H9 (cell line): Measurements from ENCODE around the gene FAM209A. TPM values are rescaled to one million over a fixed set of nuclear protein-coding genes. Genes with fewer than 3 reads are reported as not detected.

Source experiments
- DNase-seq: peaks from one replicate; pipeline ENCODE4 v3.0.0-alpha.2; 2017
- H2AFZ ChIP-seq: one replicate; pipeline ENCODE4 v1.6.1; 2013; ENCODE audit warnings: mild to moderate bottlenecking, low read length, control low read depth, moderate library complexity
- H2AK5ac ChIP-seq: 2 replicates; pipeline ENCODE4 v1.6.1; 2013; ENCODE audit warnings: low read length, control low read depth, mixed read lengths; ENCODE audit not compliant: insufficient read length
- H2BK120ac ChIP-seq: one replicate; pipeline ENCODE4 v1.6.1; 2013; ENCODE audit warnings: low read depth, mild to moderate bottlenecking, low read length, control low read depth, inconsistent platforms; ENCODE audit not compliant: poor library complexity, severe bottlenecking
- H2BK12ac ChIP-seq: 2 replicates; pipeline ENCODE4 v1.6.1; 2013; ENCODE audit warnings: low read length, control low read depth, mixed read lengths, low read depth; ENCODE audit not compliant: insufficient read length
- H2BK15ac ChIP-seq: 2 replicates; pipeline ENCODE4 v1.6.1; 2013; ENCODE audit warnings: low read depth, low read length, control low read depth
- H2BK20ac ChIP-seq: one replicate; pipeline ENCODE4 v1.6.1; 2013; ENCODE audit warnings: low read depth, mild to moderate bottlenecking, low read length, control low read depth, inconsistent platforms; ENCODE audit not compliant: poor library complexity, severe bottlenecking
- H2BK5ac ChIP-seq: 2 replicates; pipeline ENCODE4 v1.6.1; 2013; ENCODE audit warnings: low read length, control low read depth, mixed read lengths; ENCODE audit not compliant: insufficient read length
- H3K14ac ChIP-seq: 2 replicates; pipeline ENCODE4 v1.6.1; 2013; ENCODE audit warnings: low read length, control low read depth; ENCODE audit not compliant: insufficient read depth
- H3K18ac ChIP-seq: 2 replicates; pipeline ENCODE4 v1.6.1; 2013; ENCODE audit warnings: low read depth, mild to moderate bottlenecking, mixed read lengths, low read length, control low read depth; ENCODE audit not compliant: insufficient read length
- H3K23ac ChIP-seq: 2 replicates; pipeline ENCODE4 v1.6.1; 2013; ENCODE audit warnings: low read length, control low read depth, mixed read lengths, low read depth; ENCODE audit not compliant: insufficient read length
- H3K23me2 ChIP-seq: 2 replicates; pipeline ENCODE4 v1.6.1; 2013; ENCODE audit warnings: low read depth, mild to moderate bottlenecking, mixed read lengths, low read length, control low read depth; ENCODE audit not compliant: insufficient read length, poor library complexity, severe bottlenecking
- H3K27ac ChIP-seq: 2 replicates; pipeline ENCODE4 v1.5.1; 2013; ENCODE audit warnings: low read length, control low read depth, mixed read lengths, low read depth; ENCODE audit not compliant: insufficient read length
- H3K27me3 ChIP-seq: 2 replicates; pipeline ENCODE4 v1.6.1; 2013; ENCODE audit warnings: low read length, control low read depth, inconsistent platforms; ENCODE audit not compliant: insufficient read depth
- H3K4ac ChIP-seq: 2 replicates; pipeline ENCODE4 v1.6.1; 2013; ENCODE audit warnings: low read depth, mild to moderate bottlenecking, control low read depth, inconsistent platforms, low read length, moderate library complexity
- H3K4me1 ChIP-seq: 2 replicates; pipeline ENCODE4 v1.6.1; 2013; ENCODE audit warnings: low read length, control low read depth, inconsistent platforms; ENCODE audit not compliant: insufficient read depth
- H3K4me2 ChIP-seq: 2 replicates; pipeline ENCODE4 v1.6.1; 2013; ENCODE audit warnings: low read length, control low read depth, mixed read lengths; ENCODE audit not compliant: insufficient read length, insufficient read depth
- H3K56ac ChIP-seq: 2 replicates; pipeline ENCODE4 v1.6.1; 2013; ENCODE audit warnings: low read depth, mild to moderate bottlenecking, mixed read lengths, low read length, control low read depth; ENCODE audit not compliant: insufficient read length
- H3K79me1 ChIP-seq: 2 replicates; pipeline ENCODE4 v1.6.1; 2013; ENCODE audit warnings: low read depth, mild to moderate bottlenecking, moderate library complexity, low read length, control low read depth, inconsistent platforms; ENCODE audit not compliant: insufficient read depth, poor library complexity, severe bottlenecking
- H3K79me2 ChIP-seq: 2 replicates; pipeline ENCODE4 v1.6.1; 2013; ENCODE audit warnings: low read length, control low read depth, inconsistent platforms; ENCODE audit not compliant: insufficient read depth
- H3K9ac ChIP-seq: 2 replicates; pipeline ENCODE4 v1.6.1; 2013; ENCODE audit warnings: low read length, control low read depth, mixed read lengths; ENCODE audit not compliant: insufficient read length; ENCODE audit errors: extremely low read depth
- H3K9me3 ChIP-seq: one replicate; pipeline ENCODE4 v1.6.1; 2013; ENCODE audit warnings: low read depth, low read length, inconsistent platforms; ENCODE audit not compliant: control insufficient read depth
- H3T11ph ChIP-seq: one replicate; pipeline ENCODE4 v1.6.1; 2013; ENCODE audit warnings: mild to moderate bottlenecking, low read length, control low read depth, inconsistent platforms
- H4K20me1 ChIP-seq: one replicate; pipeline ENCODE4 v1.6.1; 2013; ENCODE audit not compliant: control insufficient read depth, insufficient read length, insufficient read depth
- H4K5ac ChIP-seq: 2 replicates; pipeline ENCODE4 v1.6.1; 2013; ENCODE audit warnings: low read depth, mild to moderate bottlenecking, mixed read lengths, low read length, control low read depth; ENCODE audit not compliant: insufficient read length
- H4K8ac ChIP-seq: replicated peaks from 2 replicates; pipeline ENCODE4 v1.6.1; 2013; ENCODE audit warnings: low read length, control low read depth, mixed read lengths, low read depth; ENCODE audit not compliant: insufficient read length
- H4K91ac ChIP-seq: 2 replicates; pipeline ENCODE4 v1.6.1; 2013; ENCODE audit warnings: low read depth, mild to moderate bottlenecking, moderate library complexity, mixed read lengths, low read length, control low read depth; ENCODE audit not compliant: insufficient read length
- H3K27ac Mint-ChIP-seq, 3 experiments: 2 replicates in 2 of 3; 3 replicates in 1 of 3; pipeline ENCODE4 v1.8.0; 2020 to 2021; ENCODE audit warnings: mixed read lengths in 3 of 3, mild to moderate bottlenecking in 1 of 3, moderate library complexity in 1 of 3
- H3K27me3 Mint-ChIP-seq: 2 replicates; pipeline ENCODE4 v1.8.0; 2021; ENCODE audit warnings: low read depth, mild to moderate bottlenecking, moderate library complexity, mixed read lengths
- H3K36me3 Mint-ChIP-seq, 3 experiments: 2 replicates in 2 of 3; 3 replicates in 1 of 3; pipeline ENCODE4 v1.8.0; 2020 to 2021; ENCODE audit warnings: low read depth in 3 of 3, mixed read lengths in 3 of 3; ENCODE audit not compliant: insufficient read depth in 1 of 3
- H3K4me1 Mint-ChIP-seq, 2 experiments: 2 replicates each; pipeline ENCODE4 v1.8.0; 2020; ENCODE audit warnings: mixed read lengths in 2 of 2
- H3K4me3 Mint-ChIP-seq, 2 experiments: 2 replicates in 1 of 2; 3 replicates in 1 of 2; pipeline ENCODE4 v1.8.0; 2020 to 2021; ENCODE audit warnings: mild to moderate bottlenecking in 2 of 2, mixed read lengths in 2 of 2, moderate library complexity in 1 of 2
- H3K9me3 Mint-ChIP-seq, 2 experiments: 2 replicates in 1 of 2; 3 replicates in 1 of 2; pipeline ENCODE4 v1.8.0; 2020; ENCODE audit warnings: mild to moderate bottlenecking in 2 of 2, mixed read lengths in 2 of 2, moderate library complexity in 1 of 2
- CTCF ChIP-seq: fragments of 200-600 bp; sonication (generic); conservative IDR thresholded peaks from 3 replicates; pipeline ENCODE4 v1.8.0; 2021; ENCODE audit warnings: antibody characterized with exemption, mild to moderate bottlenecking
- WGBS: extraction: QIAGEN DNeasy Blood & Tissue Kit; methylation state at CpG from one replicate; pipeline ENCODE4 v1.1.7; 2013; ENCODE audit warnings: missing lambda C conversion rate, low lambda C conversion rate, mixed read lengths; ENCODE audit not compliant: insufficient read length; ENCODE audit errors: extremely low coverage; 5-methylcytosine and 5-hydroxymethylcytosine counted together
- total RNA-seq: library from RNA; stranded (reverse); gene quantifications from 2 replicates; pipeline ENCODE4 v1.2.1, GENCODE V29; 2021

The FAM209A gene
- total RNA-seq, 1 experiment from 2014 or later = not detected

- no peaks in the 10 kb centered on the region for H3K23me2 ChIP-seq
- no peak overlapping the region for H4K91ac ChIP-seq
- H3K4me1 ChIP-seq = no peaks in the 10 kb centered on the region
- no peaks in the 10 kb centered on the region for H3K4me1 Mint-ChIP-seq
- no peak overlapping the region for H3K4me2 ChIP-seq
- H3K4ac ChIP-seq = no peak overlapping the region
- no peak overlapping the region for H3K18ac ChIP-seq
- no peak overlapping the region for H3K4me3 Mint-ChIP-seq
- H3K27ac ChIP-seq = no peak overlapping the region
- H3K14ac ChIP-seq = no peak overlapping the region
- no peak overlapping the region for H4K8ac ChIP-seq
- no peaks in the 10 kb centered on the region for H3K27me3 Mint-ChIP-seq
- H2AFZ ChIP-seq = no peak overlapping the region
- H2BK15ac ChIP-seq = no peak overlapping the region
- no peaks in the 10 kb centered on the region for H3K79me2 ChIP-seq
- H4K5ac ChIP-seq = no peak overlapping the region
- H2BK120ac ChIP-seq = no peak overlapping the region
- H3K79me1 ChIP-seq = no peaks in the 10 kb centered on the region
- H2BK5ac ChIP-seq = no peak overlapping the region
- no CpG with 5 or more reads among the region's 5 CpGs for WGBS
- H3T11ph ChIP-seq = no peak overlapping the region
- H3K27ac Mint-ChIP-seq = no peak overlapping the region; a peak in 2 of 7 replicates
- H2AK5ac ChIP-seq = no peak overlapping the region
- no peak overlapping the region for H3K9ac ChIP-seq
- TF ChIP-seq CTCF = no peak
- no peaks in the 10 kb centered on the region for H3K9me3 Mint-ChIP-seq
- no peak for DNase-seq
- no peaks in the 10 kb centered on the region for H4K20me1 ChIP-seq
- no peak overlapping the region for H2BK12ac ChIP-seq
- H2BK20ac ChIP-seq = no peak overlapping the region
- H3K36me3 Mint-ChIP-seq = peaks cover 7 to 51% (median 33%) of the 10 kb centered on the region in 3 experiments; a peak in 6 of 7 replicates
- H3K27me3 ChIP-seq = no peaks in the 10 kb centered on the region
- no peak overlapping the region for H3K23ac ChIP-seq
- H3K9me3 ChIP-seq = no peaks in the 10 kb centered on the region
- no peak overlapping the region for H3K56ac ChIP-seq
These were observed 36.0 kb upstream of the FAM209A start for GRCh38 chr20:56488566-56488965.
